Measurements from ENCODE around the gene SLC31A2.
"Not testable (repeated sequence)": the region's sequence is repeated elsewhere in the genome, so short reads cannot be mapped to it uniquely, and the experiment has no call there.

Gene SLC31A2

GRCh38 chr9:113148372-113148705, 2.5 kb upstream of the SLC31A2 start:
- H3K4me2 ChIP-seq (ENCODE audit: low read length) = no peak overlapping the region
- H3K4me1 ChIP-seq (ENCODE audit: control insufficient read depth, low read length) = peaks cover 14% of the 10 kb centered on the region

GRCh38 chr9:113148781-113149510, 1.9 kb upstream of the SLC31A2 start:
- H3K79me2 ChIP-seq (ENCODE audit: control insufficient read depth, low read length) = no peaks in the 10 kb centered on the region
- no peaks in the 10 kb centered on the region for H3K9me3 ChIP-seq (ENCODE audit: control insufficient read depth, insufficient read depth, low read length)
- no peak overlapping the region for H3K4me2 ChIP-seq (ENCODE audit: low read length)
- H3K9me2 ChIP-seq (replicated peaks; ENCODE audit: control insufficient read depth, low read length) = no peaks in the 10 kb centered on the region
- H3K27ac ChIP-seq (ENCODE audit: low read depth, low read length) = no peak overlapping the region
- no peaks in the 10 kb centered on the region for H3K36me3 ChIP-seq (ENCODE audit: control insufficient read depth, low read length)
- TF ChIP-seq EZH2phosphoT487 (IDR thresholded peaks at IDR 0.05; ENCODE audit: borderline replicate concordance, low read length) (no peak), CTCF (IDR thresholded peaks at IDR 0.05; ENCODE audit: low read depth, low read length, poor library complexity, severe bottlenecking) (no peak)
- H3K4me3 ChIP-seq (ENCODE audit: low read length) = no peak overlapping the region
- 0 out of 2 replicates have a peak, but pooled peaks cover 3% of the 10 kb centered on the region for H3F3A ChIP-seq (ENCODE audit: control insufficient read depth, insufficient read depth)
- no peaks in the 10 kb centered on the region for H4K20me1 ChIP-seq (ENCODE audit: control insufficient read depth, insufficient read depth, low read depth, low read length)
- H3K4me1 ChIP-seq (ENCODE audit: control insufficient read depth, low read length) = peaks cover 14% of the 10 kb centered on the region
- H3K27me3 ChIP-seq (ENCODE audit: control insufficient read depth, low read length) = peaks cover 28% of the 10 kb centered on the region

More at GRCh38 chr9:113148372-113148705, 2.5 kb upstream of the SLC31A2 start:
- TF ChIP-seq EZH2phosphoT487 (IDR thresholded peaks at IDR 0.05; ENCODE audit: borderline replicate concordance, low read length) (no peak), CTCF (IDR thresholded peaks at IDR 0.05; ENCODE audit: low read depth, low read length, poor library complexity, severe bottlenecking) (no peak)
- Histone ChIP-seq H3K36me3 (ENCODE audit: control insufficient read depth, low read length) (no peaks in the 10 kb centered on the region), H4K20me1 (ENCODE audit: control insufficient read depth, insufficient read depth, low read depth, low read length) (no peaks in the 10 kb centered on the region), H3K27ac (ENCODE audit: low read depth, low read length) (no peak overlapping the region), H3K4me3 (ENCODE audit: low read length) (no peak overlapping the region), H3K9me3 (ENCODE audit: control insufficient read depth, insufficient read depth, low read length) (no peaks in the 10 kb centered on the region), H3K9me2 (replicated peaks; ENCODE audit: control insufficient read depth, low read length) (no peaks in the 10 kb centered on the region), H3F3A (ENCODE audit: control insufficient read depth, insufficient read depth) (0 out of 2 replicates have a peak, but pooled peaks cover 3% of the 10 kb centered on the region), H3K27me3 (ENCODE audit: control insufficient read depth, low read length) (peaks cover 33% of the 10 kb centered on the region), H3K79me2 (ENCODE audit: control insufficient read depth, low read length) (no peaks in the 10 kb centered on the region)

GRCh38 chr9:113149561-113149960, 1.2 kb upstream of the SLC31A2 start:
- not testable (repeated sequence) for H3K36me3 ChIP-seq (ENCODE audit: control insufficient read depth, low read length); H4K20me1 ChIP-seq (ENCODE audit: control insufficient read depth, insufficient read depth, low read depth, low read length); H3K4me2 ChIP-seq (ENCODE audit: low read length); H3K4me3 ChIP-seq (ENCODE audit: low read length); H3K27ac ChIP-seq (ENCODE audit: low read depth, low read length); H3K9me2 ChIP-seq (replicated peaks; ENCODE audit: control insufficient read depth, low read length); H3K79me2 ChIP-seq (ENCODE audit: control insufficient read depth, low read length); H3K9me3 ChIP-seq (ENCODE audit: control insufficient read depth, insufficient read depth, low read length); H3F3A ChIP-seq (ENCODE audit: control insufficient read depth, insufficient read depth)
- Histone ChIP-seq H3K4me1 (ENCODE audit: control insufficient read depth, low read length) (peaks cover 14% of the 10 kb centered on the region), H3K27me3 (ENCODE audit: control insufficient read depth, low read length) (peaks cover 28% of the 10 kb centered on the region)
